Panc1 (cell line): Measurements from ENCODE around the gene KIAA0232.

ENCODE experiments used
- CTCF ChIP-seq: fragments of 450-650 bp; IDR thresholded peaks from 2 replicates; pipeline ENCODE4 v1.5.1; 2017; ENCODE audit warnings: mild to moderate bottlenecking
- POLR2AphosphoS5 ChIP-seq: IDR thresholded peaks from 2 replicates; pipeline ENCODE4 v1.6.1; 2012; ENCODE audit warnings: mild to moderate bottlenecking, low read depth, low read length, moderate library complexity
- REST ChIP-seq, 2 experiments: IDR thresholded peaks; 2 replicates each; pipeline ENCODE4 v1.6.1; 2011 to 2012; ENCODE audit warnings: low read depth in 2 of 2, control low read depth in 1 of 2, low read length in 1 of 2, mild to moderate bottlenecking in 1 of 2, moderate library complexity in 1 of 2; ENCODE audit not compliant: insufficient read depth in 1 of 2
- TCF7L2 ChIP-seq: IDR thresholded peaks from 2 replicates; pipeline ENCODE4 v1.6.1; 2011; ENCODE audit warnings: mild to moderate bottlenecking, low read depth, low read length, inconsistent platforms

DNA sequence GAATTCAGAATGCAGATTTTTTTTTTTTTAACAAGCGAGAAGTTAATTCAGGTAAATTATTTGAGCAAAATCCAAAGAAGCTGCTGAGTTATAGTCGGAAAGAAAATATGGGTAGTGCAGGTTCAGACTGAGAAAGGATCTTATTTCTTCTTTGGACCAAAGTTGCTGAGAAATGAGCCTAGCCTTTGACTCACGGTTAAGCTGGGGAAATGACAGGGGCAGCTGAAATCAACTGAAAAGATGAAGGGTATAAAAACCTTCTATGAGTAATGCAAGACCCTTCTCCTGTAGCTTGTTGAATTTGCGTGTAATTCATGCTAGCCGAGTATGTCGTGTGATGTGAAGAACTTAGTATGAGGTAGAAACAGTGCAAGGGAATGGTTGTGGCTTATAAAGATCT lies 63.0 kb downstream of the KIAA0232 start:
- TF ChIP-seq CTCF (no peak), POLR2AphosphoS5 (no peak), REST (IDR thresholded peaks at IDR 0.05; ENCODE audit: insufficient read depth in 1 of 2, low read depth in 2 of 2, low read length in 1 of 2) (no peak), TCF7L2 (no peak)
